H4 (cell line): ENCODE results near the gene EYA2. TPM values are rescaled to one million over a fixed set of nuclear protein-coding genes. Genes with fewer than 3 reads are reported as not detected.
"Not testable (repeated sequence)": the region's sequence is repeated elsewhere in the genome, so short reads cannot be mapped to it uniquely, and the experiment has no call there.

Experiments used
- DNase-seq: peaks from one replicate; pipeline ENCODE4 v3.0.0-alpha.2; 2015; ENCODE audit warnings: low spot score
- total RNA-seq: library from RNA; depleted of rRNA; stranded (reverse); fragments of >200 nt; shearing (Covaris generic); gene quantifications from 2 replicates; pipeline ENCODE4 v1.2.3, GENCODE V29; 2014

The EYA2 gene
- total RNA-seq, 1 experiment from 2014 or later = 0.60 TPM

- not testable (repeated sequence) for DNase-seq
These were observed 37.8 kb downstream of the EYA2 start for GRCh38 chr20:46932439-46932838.

- DNase-seq = no peak
These were observed 38.5 kb downstream of the EYA2 start for GRCh38 chr20:46933150-46933549.

GRCh38 chr20:46934746-46935287, 40.2 kb downstream of the EYA2 start:
- DNase-seq = no peak

- DNase-seq = no peak
These were observed 40.9 kb downstream of the EYA2 start for GRCh38 chr20:46935394-46936017.

DNA sequence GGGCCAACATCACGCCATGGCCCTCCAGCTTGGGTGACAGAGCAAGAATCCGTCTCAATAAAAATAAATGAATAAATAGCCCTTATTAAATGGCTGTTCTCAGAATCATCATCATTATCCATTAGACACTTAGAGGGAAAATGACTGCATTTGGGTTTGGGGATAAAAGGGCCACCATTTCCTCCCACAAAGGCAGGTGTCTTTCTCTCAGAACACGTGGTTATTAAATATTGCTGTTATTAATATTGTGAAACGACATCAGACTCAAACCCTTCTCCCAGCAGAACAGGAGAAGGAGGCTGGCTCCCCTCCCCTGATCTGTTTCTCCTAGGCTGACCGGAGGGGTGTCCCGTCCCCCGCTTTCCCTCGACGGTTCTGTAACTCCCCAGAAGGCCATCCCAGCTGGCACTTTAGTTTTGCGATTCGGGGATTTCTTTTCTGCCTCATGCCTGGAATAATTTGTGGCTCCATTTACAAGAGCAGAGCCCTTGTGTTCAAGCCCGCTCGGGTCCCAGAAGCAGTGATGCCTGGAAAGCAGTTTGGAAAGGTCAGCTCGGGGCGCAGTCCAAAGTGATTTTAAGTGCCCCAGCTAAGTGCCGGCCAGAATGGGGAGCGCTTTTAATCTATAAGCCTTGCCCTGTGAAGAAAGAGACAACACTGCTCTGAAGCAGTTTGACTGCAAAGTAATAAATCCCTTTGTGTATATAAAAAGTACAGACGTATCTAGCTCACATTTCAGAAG, 41.9 kb downstream of the EYA2 start:
- no peak for DNase-seq

- no peak for DNase-seq
These were observed 42.5 kb downstream of the EYA2 start for GRCh38 chr20:46937157-46937523.

GRCh38 chr20:46937533-46938226, 43.0 kb downstream of the EYA2 start:
- DNase-seq = no peak

GRCh38 chr20:46938434-46938833, 43.8 kb downstream of the EYA2 start:
- DNase-seq = no peak

DNA sequence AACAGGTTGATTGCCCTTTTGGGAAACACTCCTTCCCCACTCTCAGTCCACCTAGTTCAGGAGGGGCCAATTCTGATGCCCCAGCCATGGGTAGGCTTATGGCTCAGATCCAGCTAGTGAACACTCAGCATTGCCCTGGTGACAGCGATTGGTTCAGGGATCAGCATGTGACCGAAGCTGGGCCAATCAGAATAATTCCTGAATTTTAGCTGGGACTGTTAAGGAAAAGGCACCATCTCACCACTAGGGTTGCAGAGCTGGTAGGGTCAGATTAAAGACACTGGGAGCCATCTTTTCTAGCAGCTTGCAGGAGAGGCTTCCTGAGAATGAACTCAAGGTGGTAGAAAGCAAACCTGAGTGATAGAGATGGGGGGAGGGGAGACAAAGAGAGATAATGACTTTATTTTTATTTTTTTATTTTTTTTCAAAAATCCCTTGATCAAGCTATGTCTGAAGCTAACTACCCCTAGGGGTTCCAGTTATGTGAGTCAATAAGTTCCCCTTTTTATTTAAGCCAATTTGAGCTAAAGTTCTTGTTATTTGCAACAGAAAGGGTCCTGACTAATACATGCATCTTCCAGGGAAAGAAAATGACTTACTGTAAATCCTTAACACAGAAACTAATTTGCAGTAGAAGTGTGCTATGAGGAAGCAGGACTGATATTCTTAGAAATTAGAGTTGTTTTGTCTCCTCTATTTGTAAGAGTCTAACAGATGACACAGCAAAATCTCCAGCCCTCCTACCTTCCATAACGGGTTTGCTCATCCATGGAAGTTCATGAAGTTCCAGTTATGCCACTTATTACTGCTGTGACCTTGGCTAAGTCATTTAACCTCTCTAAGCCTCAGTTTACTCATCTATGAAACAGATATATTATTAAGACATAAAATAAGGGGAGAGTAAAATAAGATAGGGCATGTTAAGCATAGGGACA, 44.7 kb downstream of the EYA2 start:
- DNase-seq = peak; percentile 36

- DNase-seq = no peak
These were observed 46.0 kb downstream of the EYA2 start for GRCh38 chr20:46940616-46941015.

- no peak for DNase-seq
These were observed 46.8 kb downstream of the EYA2 start for GRCh38 chr20:46941404-46941803.

DNA sequence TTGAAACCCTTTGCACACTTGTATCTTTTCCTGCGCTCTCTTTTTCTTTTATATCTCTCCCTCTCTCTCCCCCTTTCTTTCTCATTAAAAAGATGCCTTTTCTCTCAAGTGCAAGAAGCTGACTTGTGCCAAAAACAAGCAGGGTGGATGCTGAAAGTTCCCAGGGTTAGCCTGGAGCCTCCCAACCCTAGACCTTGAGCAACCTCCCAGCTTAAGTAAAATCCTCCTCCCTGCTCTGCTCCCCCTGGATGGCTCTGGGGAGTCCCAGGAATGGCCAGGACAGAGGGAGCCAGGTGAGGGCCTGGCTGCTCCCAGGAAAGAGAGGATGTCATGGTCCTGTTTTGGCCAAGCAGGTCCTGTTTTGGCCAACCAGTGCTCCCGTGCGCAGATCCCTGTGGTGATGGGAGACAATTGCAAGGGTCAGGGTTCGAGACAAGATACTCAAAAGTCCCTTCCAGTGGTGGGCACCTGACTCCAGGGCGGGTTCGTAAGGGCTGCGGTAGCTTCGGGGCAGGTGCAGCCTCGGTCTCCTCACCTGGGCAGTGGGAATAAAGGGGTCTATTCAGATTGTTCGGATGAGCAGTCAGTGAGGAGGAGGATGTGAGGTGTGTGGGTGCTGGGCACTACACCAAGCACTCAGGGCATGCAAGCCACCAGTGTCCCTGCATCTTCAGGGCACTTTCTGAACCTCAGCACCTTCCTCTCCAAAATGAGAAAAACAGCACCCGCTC, 49.4 kb downstream of the EYA2 start:
- DNase-seq = no peak

GRCh38 chr20:46945465-46945864, 50.8 kb downstream of the EYA2 start:
- no peak for DNase-seq

GRCh38 chr20:46946181-46946624, 51.6 kb downstream of the EYA2 start:
- no peak for DNase-seq

- DNase-seq = no peak
These were observed 52.2 kb downstream of the EYA2 start for GRCh38 chr20:46946796-46947195.

DNA sequence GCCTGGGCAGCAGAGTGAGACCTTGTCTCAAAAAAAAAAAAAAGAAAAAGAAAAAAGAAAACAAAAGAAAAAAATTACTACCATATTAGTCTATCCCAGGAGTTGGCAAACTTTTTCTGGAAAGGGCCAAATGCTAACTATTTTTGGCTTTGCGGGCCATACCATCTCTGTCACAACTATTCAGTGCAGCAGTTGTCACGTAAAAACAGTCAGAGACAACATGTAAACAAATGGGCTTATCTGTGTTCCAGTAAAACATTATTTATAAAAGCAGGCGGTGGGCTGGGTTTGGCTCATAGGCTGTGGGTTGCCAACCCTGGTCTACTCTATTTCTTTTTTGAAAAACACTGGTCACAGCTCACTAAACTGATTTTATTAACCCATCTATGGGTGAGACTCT, 53.4 kb downstream of the EYA2 start:
- DNase-seq = peak; percentile 36

GRCh38 chr20:46951405-46951804, 56.8 kb downstream of the EYA2 start:
- DNase-seq = no peak

DNA sequence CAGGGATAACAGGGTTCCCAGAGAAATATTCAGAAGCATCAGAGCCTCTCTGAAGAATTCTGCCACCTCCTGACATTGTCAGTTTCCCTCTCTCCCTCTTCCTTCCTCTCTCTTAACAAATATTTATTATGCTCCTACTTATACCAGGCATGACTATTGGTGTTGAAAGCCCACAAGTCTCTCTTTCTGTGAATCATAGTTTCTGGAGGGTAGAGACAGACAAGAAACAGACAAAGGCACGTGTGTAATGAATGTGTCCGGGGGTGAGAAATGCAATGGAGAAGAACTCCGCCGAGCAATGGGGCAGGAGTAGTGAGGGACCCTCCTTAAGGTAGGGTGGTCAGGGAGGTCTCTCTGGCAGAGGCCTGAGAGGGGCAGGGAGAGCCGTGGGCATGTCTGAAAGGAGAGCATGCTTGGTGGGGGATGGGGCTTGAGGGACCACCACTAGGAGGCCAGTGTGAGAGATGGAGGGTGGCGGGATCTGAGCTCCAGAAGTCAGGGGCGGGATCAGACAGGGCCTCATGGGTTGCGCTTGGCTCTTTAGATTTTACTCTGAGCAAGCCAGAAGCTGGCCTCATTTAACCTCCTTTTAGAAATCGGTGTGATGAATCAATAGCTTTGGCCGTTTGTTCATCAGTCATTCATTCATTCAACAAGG, 57.3 kb downstream of the EYA2 start:
- no peak for DNase-seq

GRCh38 chr20:46953596-46953995, 59.0 kb downstream of the EYA2 start:
- DNase-seq = no peak

- peak; percentile 95 for DNase-seq
These were observed 59.9 kb downstream of the EYA2 start for GRCh38 chr20:46954490-46955038.
